GM23248 (cell line): ENCODE results near the gene ATP9A. TPM values are rescaled to one million over a fixed set of nuclear protein-coding genes. Genes with fewer than 3 reads are reported as not detected.
A peak's percentile ranks its signal among the peaks of the same experiment; 100 is the strongest.
"Not testable (repeated sequence)": the region's sequence is repeated elsewhere in the genome, so short reads cannot be mapped to it uniquely, and the experiment has no call there.

Experiments
- DNase-seq: peaks from one replicate; pipeline ENCODE4 v3.0.0-alpha.2; 2015
- H2AFZ ChIP-seq: fragments of 200-600 bp; sonication (generic); 2 replicates; pipeline ENCODE4 v1.6.1; 2016; ENCODE audit warnings: antibody characterized with exemption
- H3F3A ChIP-seq: fragments of 200-600 bp; sonication (generic); 2 replicates; pipeline ENCODE4 v1.6.1; 2016; ENCODE audit warnings: mild to moderate bottlenecking, antibody characterized with exemption, mixed run types; ENCODE audit not compliant: insufficient read depth
- H3K27ac ChIP-seq: fragments of 200-600 bp; sonication (generic); 2 replicates; pipeline ENCODE4 v1.5.1; 2016; ENCODE audit warnings: mild to moderate bottlenecking
- H3K27me3 ChIP-seq: fragments of 200-600 bp; sonication (generic); replicated peaks from 2 replicates; pipeline ENCODE4 v1.6.1; 2016; ENCODE audit warnings: mild to moderate bottlenecking; ENCODE audit not compliant: insufficient read depth
- H3K36me3 ChIP-seq: fragments of 200-600 bp; sonication (generic); 2 replicates; pipeline ENCODE4 v1.6.1; 2016; ENCODE audit warnings: low read depth, mild to moderate bottlenecking
- H3K4me1 ChIP-seq: fragments of 200-600 bp; sonication (generic); 2 replicates; pipeline ENCODE4 v1.6.1; 2016; ENCODE audit warnings: mild to moderate bottlenecking; ENCODE audit not compliant: insufficient read depth
- H3K4me2 ChIP-seq: fragments of 200-600 bp; sonication (generic); one replicate; pipeline ENCODE4 v1.6.1; 2016; ENCODE audit warnings: mild to moderate bottlenecking; ENCODE audit not compliant: unreplicated experiment
- H3K4me3 ChIP-seq: fragments of 200-600 bp; sonication (generic); 2 replicates; pipeline ENCODE4 v1.5.1; 2016; ENCODE audit warnings: mild to moderate bottlenecking
- H3K79me2 ChIP-seq: fragments of 200-600 bp; sonication (generic); 2 replicates; pipeline ENCODE4 v1.6.1; 2016; ENCODE audit warnings: mild to moderate bottlenecking; ENCODE audit not compliant: insufficient read depth
- H3K9ac ChIP-seq: fragments of 200-600 bp; sonication (generic); 2 replicates; pipeline ENCODE4 v1.6.1; 2016; ENCODE audit warnings: mild to moderate bottlenecking
- H3K9me2 ChIP-seq: fragments of 200-600 bp; sonication (generic); 2 replicates; pipeline ENCODE4 v1.6.1; 2016; ENCODE audit warnings: mixed run types, mild to moderate bottlenecking, moderate library complexity; ENCODE audit not compliant: insufficient read depth
- H3K9me3 ChIP-seq: fragments of 200-600 bp; sonication (generic); one replicate; pipeline ENCODE4 v1.6.1; 2017; ENCODE audit warnings: low read depth
- H4K20me1 ChIP-seq: fragments of 200-600 bp; sonication (generic); 2 replicates; pipeline ENCODE4 v1.6.0; 2016; ENCODE audit not compliant: insufficient read depth
- EZH2 ChIP-seq: fragments of 200-600 bp; sonication (generic); IDR thresholded peaks from 2 replicates; pipeline ENCODE4 v1.6.1; 2018; ENCODE audit warnings: antibody characterized with exemption, mild to moderate bottlenecking; ENCODE audit not compliant: insufficient read depth, poor library complexity, severe bottlenecking
- EZH2phosphoT487 ChIP-seq: fragments of 200-600 bp; sonication (generic); IDR thresholded peaks from 2 replicates; pipeline ENCODE4 v1.6.1; 2018; ENCODE audit warnings: antibody characterized with exemption, moderate library complexity, mild to moderate bottlenecking, low read depth; ENCODE audit not compliant: insufficient read depth
- WGBS, 2 experiments: methylation state at CpG; one replicate each; pipeline ENCODE4 v1.1.6; 2015 to 2017; ENCODE audit warnings: low lambda C conversion rate in 2 of 2, low coverage in 1 of 2; ENCODE audit errors: missing lambda C conversion rate in 2 of 2; 5-methylcytosine and 5-hydroxymethylcytosine counted together
- in situ Hi-C: fragments of 300-500 bp; cut with MboI; formaldehyde crosslinking; loops from 2 replicates; pipeline ENCODE4 v1.15.0; 2020
- polyA plus RNA-seq: library from polyadenylated mRNA; unstranded; fragments of >200 nt; fragmentation: Nextera tagmentation; extraction: Ambion mirVana; gene quantifications from 2 replicates; pipeline ENCODE4 v1.2.1, GENCODE V29; 2016
- total RNA-seq: library from RNA; depleted of rRNA; stranded (reverse); fragments of >200 nt; shearing (Covaris generic); gene quantifications from 2 replicates; pipeline ENCODE4 v1.2.3, GENCODE V29; 2014

ATP9A gene
- total and polyA plus RNA-seq, 2 experiments from 2014 or later, result 6.9 to 15.9 TPM

GRCh38 chr20:51757226-51757625 lies 11.0 kb downstream of the ATP9A start:
- Histone ChIP-seq H3K9ac (no peak overlapping the region), H3K9me2 (no peaks in the 10 kb centered on the region), H4K20me1 (no peaks in the 10 kb centered on the region), H3K4me2 (no peak overlapping the region), H3F3A (peaks cover 14% of the 10 kb centered on the region), H3K36me3 (no peaks in the 10 kb centered on the region), H2AFZ (no peak overlapping the region), H3K4me1 (peaks cover 10% of the 10 kb centered on the region), H3K27me3 (no peaks in the 10 kb centered on the region), H3K79me2 (peaks cover 81% of the 10 kb centered on the region), H3K27ac (no peak overlapping the region), H3K4me3 (no peak overlapping the region), H3K9me3 (no peaks in the 10 kb centered on the region)
- 82 to 92% methylated on average over 9 to 10 of the region's 10 CpGs for WGBS, 2 experiments
- TF ChIP-seq EZH2, result no peak
- TF ChIP-seq EZH2phosphoT487, result no peak
- DNase-seq, result no peak
- in situ Hi-C loops, result no loop called here

- H3K36me3 ChIP-seq, result no peaks in the 10 kb centered on the region
- no peaks in the 10 kb centered on the region for H3K27me3 ChIP-seq
- peaks cover 19% of the 10 kb centered on the region for H3F3A ChIP-seq
- no peak overlapping the region for H3K9ac ChIP-seq
- H3K9me3 ChIP-seq, result no peaks in the 10 kb centered on the region
- H3K4me2 ChIP-seq, result no peak overlapping the region
- no peak overlapping the region for H2AFZ ChIP-seq
- H3K9me2 ChIP-seq, result no peaks in the 10 kb centered on the region
- H3K27ac ChIP-seq, result no peak overlapping the region
- 97 to 99% methylated on average over 3 of the region's 3 CpGs for WGBS, 2 experiments
- peaks cover 16% of the 10 kb centered on the region for H3K4me1 ChIP-seq
- DNase-seq, result no peak
- no peak overlapping the region for H3K4me3 ChIP-seq
- in situ Hi-C loops, result no loop called here
- H4K20me1 ChIP-seq, result no peaks in the 10 kb centered on the region
- TF ChIP-seq EZH2phosphoT487, result no peak
- no peak for TF ChIP-seq EZH2
- peaks cover 75% of the 10 kb centered on the region for H3K79me2 ChIP-seq
Measured at GRCh38 chr20:51756653-51757052, 11.5 kb downstream of the ATP9A start.

GRCh38 chr20:51753220-51753619 lies 15.0 kb downstream of the ATP9A start:
- H3K9me2 ChIP-seq, H3K9ac ChIP-seq, H4K20me1 ChIP-seq, H3K9me3 ChIP-seq, H3K27me3 ChIP-seq, H3K36me3 ChIP-seq, H3K4me3 ChIP-seq, DNase-seq, in situ Hi-C loops, H3K4me2 ChIP-seq, H2AFZ ChIP-seq: not testable (repeated sequence)
- peaks cover 41% of the 10 kb centered on the region for H3K4me1 ChIP-seq
- peaks cover 33% of the 10 kb centered on the region for H3F3A ChIP-seq
- H3K79me2 ChIP-seq, result peaks cover 64% of the 10 kb centered on the region
- H3K27ac ChIP-seq, result peak overlapping the region; percentile 97
- 92 to 96% methylated on average over 8 of the region's 8 CpGs for whole genome bisulfite sequencing, 2 experiments

GRCh38 chr20:51752343-51752951 lies 15.7 kb downstream of the ATP9A start:
- H3K27me3 ChIP-seq, result no peaks in the 10 kb centered on the region
- peak overlapping the region; percentile 87 for H3K4me2 ChIP-seq
- DNase-seq, result peak; percentile 90
- peak overlapping the region; percentile 76 for H3K9ac ChIP-seq
- 13 to 14% methylated on average over 9 of the region's 9 CpGs for WGBS, 2 experiments
- H3K27ac ChIP-seq, result peak overlapping the region; percentile 97
- peaks cover 41% of the 10 kb centered on the region for H3K4me1 ChIP-seq
- H3F3A ChIP-seq, result peaks cover 33% of the 10 kb centered on the region
- TF ChIP-seq EZH2phosphoT487, result no peak
- TF ChIP-seq EZH2, result no peak
- peak overlapping the region; percentile 40; the same call in 1 of the 2 replicates for H2AFZ ChIP-seq
- peaks cover 61% of the 10 kb centered on the region for H3K79me2 ChIP-seq
- H4K20me1 ChIP-seq, result no peaks in the 10 kb centered on the region
- no peaks in the 10 kb centered on the region for H3K9me2 ChIP-seq
- in situ Hi-C loops, result no loop called here
- no peaks in the 10 kb centered on the region for H3K36me3 ChIP-seq
- no peaks in the 10 kb centered on the region for H3K9me3 ChIP-seq
- peak overlapping the region; percentile 67 for H3K4me3 ChIP-seq

GRCh38 chr20:51750770-51751388 lies 17.3 kb downstream of the ATP9A start:
- Histone ChIP-seq H3K36me3 (no peaks in the 10 kb centered on the region), H3K9ac (peak overlapping the region; percentile 77), H3K4me2 (peak overlapping the region; percentile 29), H3K9me3 (no peaks in the 10 kb centered on the region), H3K4me1 (peaks cover 41% of the 10 kb centered on the region), H3K4me3 (peak overlapping the region; percentile 14; the same call in 1 of the 2 replicates), H3K79me2 (peaks cover 51% of the 10 kb centered on the region), H3K9me2 (no peaks in the 10 kb centered on the region), H3K27ac (peak overlapping the region; percentile 97), H4K20me1 (no peaks in the 10 kb centered on the region), H3K27me3 (no peaks in the 10 kb centered on the region), H2AFZ (peak overlapping the region; percentile 18; the same call in 1 of the 2 replicates), H3F3A (peaks cover 33% of the 10 kb centered on the region)
- peak; percentile 21 for DNase-seq
- TF ChIP-seq EZH2 (no peak), EZH2phosphoT487 (no peak)
- in situ Hi-C loops, result no loop called here
- 73% methylated on average over 10 of the region's 10 CpGs for WGBS, 2 experiments
